ENCODE measurements around the gene RBCK1.
A peak's percentile ranks its signal among the peaks of the same experiment; 100 is the strongest.
"Not testable (repeated sequence)": the region's sequence is repeated elsewhere in the genome, so short reads cannot be mapped to it uniquely, and the experiment has no call there.

RBCK1 gene

DNA sequence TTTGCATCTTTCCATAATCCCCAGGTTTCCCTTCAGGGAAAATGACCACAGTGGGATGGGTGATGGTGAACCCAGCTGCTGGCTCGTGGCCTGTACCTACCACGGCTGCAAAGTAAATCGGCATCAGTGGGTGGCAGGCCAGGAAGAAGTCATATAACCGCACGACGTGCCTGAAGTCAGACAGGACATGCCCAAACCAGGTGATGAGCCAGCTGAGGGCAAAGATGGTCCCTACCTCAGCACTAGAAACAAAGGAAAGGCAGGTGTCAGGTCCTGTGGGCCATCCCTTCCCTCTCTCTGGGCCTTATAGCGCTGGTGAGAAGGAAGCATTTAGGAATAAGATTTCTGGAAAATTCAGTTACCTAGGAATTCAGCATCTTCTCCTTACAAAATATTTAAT, 32.0 kb downstream of the RBCK1 start:
- DNase-seq: no peak

DNA sequence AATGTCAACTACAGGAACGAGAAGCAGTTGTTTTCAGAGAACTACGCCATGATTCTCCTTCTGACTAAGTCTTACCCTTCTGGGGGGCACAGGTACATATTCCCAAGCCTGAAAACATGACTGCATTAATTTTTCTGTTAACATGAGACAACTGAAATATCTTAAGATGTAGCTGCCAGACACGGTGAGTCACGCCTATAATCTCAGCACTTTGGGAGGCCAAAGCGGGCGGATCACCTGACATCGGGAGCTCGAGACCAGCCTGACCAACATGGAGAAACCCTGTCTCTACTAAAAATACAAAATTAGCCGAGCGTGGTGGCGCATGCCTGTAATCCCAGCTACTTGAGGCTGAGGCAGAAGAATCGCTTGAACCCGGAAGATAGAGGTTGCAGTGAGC, 32.5 kb downstream of the RBCK1 start:
- DNase-seq: no peak

DNA sequence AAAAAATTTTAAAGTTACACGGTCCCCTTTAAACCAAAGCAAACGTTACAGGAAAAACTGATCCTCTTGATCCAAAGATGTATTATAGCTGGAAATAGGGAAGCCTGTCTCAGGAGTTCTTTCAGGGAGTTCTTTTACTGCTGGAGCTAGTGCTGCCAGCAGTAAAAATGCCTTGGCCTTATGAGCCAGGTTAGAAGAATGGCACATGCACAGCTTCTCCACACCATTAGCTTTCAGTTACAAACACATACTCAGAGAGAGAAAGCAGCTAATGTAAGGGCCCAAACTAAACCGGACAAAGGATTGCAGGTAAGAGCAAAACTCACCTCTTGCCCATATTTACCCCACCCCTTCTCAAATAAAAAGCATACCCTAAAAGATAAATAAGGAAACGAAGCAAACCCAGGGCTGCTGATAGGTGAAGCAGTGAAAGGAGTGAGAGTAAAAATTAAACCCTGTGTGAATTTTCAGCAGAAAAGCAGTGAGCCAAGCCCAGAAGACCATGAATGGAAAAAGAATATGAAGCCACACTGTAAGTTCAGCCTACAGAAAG, 35.2 kb downstream of the RBCK1 start:
- no peak for DNase-seq

DNA sequence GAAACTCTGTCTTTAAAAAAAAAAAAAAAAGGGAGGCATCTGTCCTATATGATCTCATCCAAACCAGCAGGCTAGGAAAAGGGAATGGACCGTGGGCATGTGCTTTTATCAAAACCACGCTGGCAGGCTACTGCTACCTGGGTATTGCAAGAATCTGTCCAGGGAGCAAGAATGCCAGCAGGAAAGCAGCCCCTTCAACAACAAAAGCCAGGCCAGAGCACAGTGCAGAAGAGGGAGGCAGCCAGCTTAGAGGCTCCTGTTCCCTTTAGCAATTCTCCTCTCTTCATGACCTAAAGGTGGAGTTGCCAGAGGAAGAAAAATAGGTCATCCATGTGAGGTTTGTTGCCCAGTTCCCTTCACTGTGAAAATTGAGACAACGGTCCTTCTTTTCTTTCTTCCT, 36.0 kb downstream of the RBCK1 start:
- no peak for DNase-seq

DNA sequence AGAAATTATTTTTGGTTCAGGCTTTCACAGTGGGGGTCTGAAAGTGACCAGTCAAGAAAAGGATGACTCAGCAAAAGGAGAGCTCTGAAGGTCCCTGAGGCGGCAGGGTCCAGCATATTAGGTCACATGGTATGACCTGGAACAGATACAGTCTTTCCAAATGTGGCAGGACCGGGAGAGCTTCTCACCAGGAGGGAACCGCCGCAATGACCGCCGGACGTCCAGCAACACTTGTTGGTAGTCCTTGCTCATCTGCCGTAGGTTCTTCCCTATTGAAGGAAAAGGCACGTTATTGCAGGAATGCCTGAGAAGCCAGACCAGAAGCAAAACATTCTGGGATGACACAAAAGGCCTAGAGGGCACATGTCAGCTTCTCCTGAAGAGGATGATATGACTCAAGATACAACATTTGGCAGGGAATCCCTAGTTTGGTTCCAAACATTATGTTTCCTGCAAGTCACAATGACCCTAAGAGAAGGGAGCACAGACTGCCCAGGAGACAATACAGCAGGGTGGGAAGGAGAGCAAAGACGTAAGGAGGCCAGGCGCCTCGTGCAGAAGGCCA, 36.8 kb downstream of the RBCK1 start:
- no peak for DNase-seq

DNA sequence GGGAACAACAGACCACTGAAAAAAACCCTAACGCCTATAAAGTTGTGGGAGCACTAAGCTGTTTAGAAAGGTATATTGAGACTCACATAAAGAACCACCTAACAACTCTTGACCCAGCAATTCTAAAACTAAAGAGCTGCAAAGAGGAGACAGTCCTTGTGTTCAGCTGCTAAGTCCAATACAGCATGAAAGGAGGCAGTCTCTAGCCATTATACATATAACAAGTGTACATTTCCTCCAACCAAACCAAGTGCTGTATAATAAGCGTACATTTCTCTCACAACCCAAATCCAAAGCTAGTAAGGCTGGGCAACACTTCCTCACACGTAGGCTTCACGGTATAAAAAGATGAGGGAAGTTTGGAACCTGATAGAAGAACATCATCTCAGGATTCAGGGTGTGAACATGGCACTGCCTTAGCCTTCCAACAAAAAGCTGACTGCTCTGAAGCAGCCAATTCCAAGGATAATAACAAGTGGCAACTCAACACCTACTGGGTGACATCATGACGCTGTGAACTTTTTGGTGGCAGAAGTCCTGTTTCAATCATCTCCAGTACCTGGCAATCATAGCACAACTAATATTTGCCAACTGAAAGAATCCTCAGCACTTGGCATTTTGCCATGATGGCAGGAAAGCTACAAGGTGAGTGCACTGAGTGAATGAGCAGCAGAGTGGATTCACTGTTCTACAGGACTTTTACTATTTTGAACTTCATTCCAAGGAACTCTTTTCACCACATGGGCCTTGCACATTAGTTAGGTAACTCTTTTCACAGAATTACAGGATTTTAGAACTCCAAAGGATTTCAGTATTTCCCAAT, 37.6 kb downstream of the RBCK1 start:
- DNase-seq: no peak

DNA sequence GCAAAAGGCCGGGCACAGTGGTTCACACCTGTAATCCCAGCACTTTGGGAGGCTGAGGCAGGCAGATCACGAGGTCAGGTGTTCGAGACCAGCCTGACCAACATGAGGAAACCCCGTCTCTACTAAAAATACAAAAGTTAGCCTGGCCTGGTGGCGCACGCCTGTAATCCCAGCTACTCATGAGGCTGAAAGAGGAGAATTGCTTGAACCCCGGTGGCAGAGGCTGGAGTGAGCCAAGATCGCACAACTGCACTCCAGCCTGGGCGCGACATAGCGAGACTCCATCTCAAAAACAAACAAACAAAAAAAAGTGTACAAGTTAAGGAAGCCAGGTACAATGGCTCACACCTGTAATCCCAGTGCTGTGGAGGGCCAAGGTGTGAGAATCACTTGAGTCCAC, 43.9 kb downstream of the RBCK1 start:
- DNase-seq: not testable (repeated sequence)

DNA sequence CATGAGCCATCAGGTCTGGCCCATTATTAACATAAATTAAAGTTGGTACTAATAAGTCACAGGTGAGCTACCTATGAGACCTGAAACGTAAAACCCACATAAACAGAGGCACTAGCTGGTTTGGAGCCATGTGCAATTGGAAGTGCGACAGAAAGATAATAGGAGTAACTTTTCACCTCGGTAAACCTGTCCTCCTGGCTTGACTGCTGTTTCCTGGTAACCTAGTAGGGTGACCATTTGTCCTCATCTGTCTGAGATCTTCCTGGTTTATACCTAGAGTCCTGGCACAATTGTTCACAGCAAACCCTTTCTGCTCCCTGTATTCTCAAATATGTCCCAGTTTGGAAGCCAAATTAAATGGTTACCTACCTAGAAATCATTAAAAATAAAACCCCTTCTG, 46.9 kb downstream of the RBCK1 start:
- DNase-seq: no peak

DNA sequence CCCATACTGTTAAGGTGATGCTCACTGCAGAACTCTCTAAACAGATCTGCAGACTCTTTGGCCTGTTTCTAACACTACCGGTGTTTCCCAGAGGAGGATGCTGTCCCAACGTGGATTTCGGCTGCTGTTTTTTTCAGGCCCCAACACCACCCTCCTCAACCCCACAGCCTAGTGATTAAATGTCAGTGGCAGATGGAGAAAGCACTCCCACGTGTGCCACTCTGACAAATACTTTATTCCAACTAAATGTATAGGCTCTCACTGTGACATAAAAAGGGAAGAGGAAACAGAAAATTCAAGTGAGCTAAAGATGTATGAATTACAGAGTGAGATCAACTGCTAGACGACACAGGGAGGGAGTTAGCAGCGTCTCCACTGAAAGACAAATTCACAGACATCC, 50.7 kb downstream of the RBCK1 start:
- DNase-seq: no peak

DNA sequence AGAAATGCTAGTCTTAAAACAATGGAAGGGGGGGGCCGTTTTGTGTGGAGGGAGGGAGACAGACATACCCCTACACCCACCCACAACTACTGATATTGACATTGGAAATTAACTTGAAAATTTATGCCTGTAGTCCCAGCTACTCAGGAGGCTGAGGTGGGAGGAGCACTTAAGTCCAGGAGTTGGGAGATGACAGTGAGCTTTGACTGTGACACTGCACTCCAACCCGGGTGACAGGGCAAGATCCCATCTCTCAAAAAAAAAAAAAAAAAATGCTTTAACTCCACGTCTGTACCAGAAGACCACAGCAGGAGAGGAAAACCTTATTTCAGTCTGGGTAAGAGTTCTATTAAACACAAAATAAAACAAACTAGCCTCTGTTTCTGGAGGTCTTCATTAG, 52.1 kb downstream of the RBCK1 start:
- DNase-seq: no peak

DNA sequence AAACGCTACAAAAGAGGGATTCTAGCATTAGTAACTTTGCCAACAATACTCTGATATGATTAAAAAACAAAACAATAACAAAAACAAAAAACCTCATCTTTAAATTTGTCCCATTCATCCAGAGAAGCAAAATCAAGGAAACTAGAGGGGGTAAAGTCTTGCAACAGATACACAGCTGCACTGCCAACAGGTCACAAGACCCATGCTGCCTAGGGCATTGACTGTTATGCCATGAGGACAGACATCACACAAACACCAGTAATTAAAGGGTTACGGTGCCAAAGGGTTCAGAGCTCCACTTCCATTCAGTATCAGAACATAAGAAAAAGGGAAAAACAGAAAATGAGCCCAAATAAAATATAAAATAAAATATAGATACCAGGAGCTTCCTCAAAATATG, 52.6 kb downstream of the RBCK1 start:
- DNase-seq: peak; percentile 50

DNA sequence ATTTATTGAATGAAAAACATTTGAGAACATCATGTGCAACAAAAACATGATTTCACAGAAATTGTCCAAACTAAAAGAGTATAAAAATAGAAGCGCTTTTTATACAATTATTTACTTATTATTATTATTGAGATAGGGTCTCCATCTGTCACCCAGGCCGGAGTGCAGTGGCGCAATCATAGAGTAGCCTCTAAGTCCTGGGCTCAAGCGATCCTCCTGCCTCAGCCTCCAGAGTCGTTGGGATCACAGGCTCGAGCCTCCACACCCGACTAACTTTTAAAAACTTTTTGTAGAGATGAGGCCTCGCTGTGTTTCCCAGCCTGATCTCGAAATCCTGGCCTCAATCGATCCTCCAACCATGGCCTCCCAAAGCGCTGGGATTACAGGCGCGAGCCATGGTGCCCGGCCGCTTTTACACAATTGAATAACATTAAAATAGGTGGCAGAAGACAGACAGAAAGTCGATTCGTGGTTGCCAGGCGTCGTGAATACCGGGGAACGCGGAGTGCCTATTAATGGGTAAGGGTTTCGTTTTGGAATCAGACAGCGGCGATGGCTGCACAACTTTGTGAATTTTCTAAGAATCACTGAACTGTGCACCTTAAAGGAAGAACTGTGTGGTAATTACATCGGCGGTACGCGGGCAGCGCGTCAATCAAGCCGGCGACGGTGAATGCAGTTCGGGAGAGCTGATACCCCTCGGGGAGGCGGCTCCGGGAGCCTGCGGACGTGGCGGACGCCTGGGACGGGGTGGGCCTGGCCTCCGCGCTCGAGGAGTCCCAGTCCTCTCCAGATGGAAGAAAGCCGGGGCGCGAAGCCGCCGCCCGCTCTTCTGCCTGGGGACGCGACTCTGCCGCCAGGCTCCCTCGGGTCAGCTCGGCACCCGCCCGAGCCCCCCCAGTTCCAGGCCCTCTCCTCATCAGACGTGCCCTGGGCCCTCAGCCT, 53.4 kb downstream of the RBCK1 start:
- DNase-seq: peak; percentile 5

DNA sequence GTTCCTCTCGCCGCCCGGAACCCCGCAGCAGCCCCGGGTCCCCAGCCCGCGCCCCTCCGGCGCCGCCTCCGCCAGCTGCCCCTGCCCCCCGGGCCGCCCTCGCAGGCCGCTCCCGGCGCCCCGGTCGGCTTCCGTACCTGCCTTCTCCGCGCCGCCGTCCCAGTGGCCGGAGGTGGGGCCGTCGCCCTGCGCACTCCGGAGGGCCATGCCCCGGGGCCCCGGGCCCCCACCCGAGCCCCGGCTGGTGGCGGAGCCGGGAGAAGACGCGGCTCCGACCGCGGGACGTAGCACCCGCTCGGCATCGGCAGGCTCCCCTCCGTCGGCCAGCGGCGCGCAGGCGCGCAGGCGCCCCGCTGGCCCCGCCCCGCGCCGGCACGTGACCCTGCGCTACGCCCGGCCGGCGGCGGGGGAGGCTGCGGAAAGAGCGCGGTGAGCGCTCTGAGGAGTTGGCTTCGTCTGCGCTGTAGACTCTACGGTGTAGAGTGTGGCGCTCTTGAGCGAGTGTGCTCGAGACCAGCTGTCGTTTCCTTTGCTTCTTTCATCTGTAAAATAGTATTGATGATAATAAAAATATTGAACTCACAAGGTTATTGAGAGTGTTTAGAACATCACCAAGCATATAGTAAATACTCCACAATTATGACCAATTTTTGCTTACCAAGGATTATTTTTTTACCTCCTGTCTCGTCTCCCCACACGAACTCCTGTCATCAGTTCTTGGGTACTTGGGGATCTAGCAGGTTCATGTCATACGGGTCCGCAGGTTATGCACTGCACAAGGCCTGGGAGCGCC, 54.3 kb downstream of the RBCK1 start, which contains the start of gene TBC1D20:
TSS of gene TBC1D20 (minus strand) at position 335 of the 793 bp plus-strand sequence. CDS start at position 207, 128 bp downstream.
- peak; percentile 63 for DNase-seq

DNA sequence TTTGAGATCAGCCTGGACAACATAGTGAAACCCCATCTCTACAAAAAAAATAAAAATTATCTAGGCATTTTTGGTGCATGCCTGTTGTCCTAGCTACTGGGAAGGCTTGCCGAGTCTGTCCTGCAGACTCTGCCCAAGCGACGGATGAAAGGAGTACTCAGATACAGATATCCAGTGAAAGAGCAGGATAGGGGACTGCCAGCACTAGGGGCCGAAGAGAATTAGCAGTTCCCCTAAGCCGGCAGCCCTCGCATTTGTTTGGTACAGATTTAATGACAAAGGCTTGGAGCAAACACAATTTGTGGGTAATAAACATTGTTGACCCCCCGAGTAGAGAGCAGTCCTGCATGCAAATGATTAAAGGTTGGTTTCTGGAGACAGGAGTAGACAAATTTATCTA, 59.7 kb downstream of the RBCK1 start:
- DNase-seq: no peak

DNA sequence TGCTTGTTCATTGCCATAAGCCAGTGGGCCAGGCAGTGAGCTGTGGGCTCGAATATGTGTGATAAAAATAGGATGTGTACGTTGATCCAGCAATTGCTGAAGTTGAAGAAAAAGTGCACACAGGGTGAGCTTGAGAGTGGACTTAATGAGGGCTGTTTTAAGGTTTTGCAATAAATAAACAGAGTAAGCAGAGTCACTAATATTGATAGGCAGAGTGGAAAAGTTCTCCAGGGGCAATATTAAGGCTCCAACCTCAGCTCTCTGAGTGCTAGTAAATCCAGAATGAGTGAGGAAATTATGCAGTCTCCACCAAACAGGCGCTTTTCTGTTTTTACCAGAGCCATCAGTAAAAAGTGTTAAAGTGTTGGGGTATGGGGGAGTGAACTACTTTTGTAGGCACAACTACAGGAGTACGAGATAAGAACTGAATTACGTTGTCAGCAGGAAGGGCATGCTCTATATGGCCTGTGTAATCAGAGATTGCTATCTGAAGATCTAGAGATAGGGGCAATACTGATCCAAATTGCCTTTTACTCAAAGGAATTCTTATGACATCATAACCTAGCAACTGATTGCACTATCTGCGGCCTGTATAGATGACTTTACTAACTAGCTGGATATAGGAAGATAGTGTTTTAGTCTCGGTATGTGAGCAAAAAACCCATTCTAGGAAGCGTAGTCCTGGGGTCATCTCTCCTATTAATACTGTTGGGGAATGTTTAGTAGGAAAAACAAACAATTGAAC, 61.8 kb downstream of the RBCK1 start:
- DNase-seq: peak; percentile 65

DNA sequence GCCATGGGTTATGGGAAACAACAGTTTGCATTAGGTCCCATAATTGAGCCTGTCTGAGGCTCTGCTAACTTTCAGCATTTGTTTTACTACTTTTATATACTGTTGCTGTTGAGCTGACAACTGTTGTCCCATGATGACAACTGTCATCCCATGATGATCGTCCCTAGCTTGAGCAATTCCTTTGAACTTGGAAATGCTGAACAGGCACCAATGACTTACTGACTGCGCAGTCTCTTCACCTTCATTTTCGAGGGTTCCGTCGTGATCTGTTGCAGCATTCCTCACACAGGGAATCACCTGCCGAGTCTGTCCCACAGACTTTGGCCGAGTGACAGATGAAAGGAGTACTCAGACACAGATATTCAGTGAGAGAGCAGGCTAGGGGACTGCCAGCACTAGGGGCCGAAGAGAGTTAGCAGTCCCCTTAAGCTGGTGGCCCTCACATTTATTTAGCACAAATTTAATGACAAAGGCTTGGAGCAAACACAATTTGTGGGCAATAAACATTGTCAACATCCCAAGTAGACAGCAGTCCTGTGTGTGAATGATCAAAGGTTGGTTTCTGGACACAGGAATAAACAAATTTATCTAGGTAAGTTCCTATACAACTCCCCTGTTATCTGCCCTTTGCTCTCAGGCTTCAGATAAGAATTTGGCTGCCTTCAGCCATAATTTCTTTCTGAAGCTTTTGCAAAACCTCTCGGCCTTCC, 64.2 kb downstream of the RBCK1 start:
- no peak for DNase-seq

DNA sequence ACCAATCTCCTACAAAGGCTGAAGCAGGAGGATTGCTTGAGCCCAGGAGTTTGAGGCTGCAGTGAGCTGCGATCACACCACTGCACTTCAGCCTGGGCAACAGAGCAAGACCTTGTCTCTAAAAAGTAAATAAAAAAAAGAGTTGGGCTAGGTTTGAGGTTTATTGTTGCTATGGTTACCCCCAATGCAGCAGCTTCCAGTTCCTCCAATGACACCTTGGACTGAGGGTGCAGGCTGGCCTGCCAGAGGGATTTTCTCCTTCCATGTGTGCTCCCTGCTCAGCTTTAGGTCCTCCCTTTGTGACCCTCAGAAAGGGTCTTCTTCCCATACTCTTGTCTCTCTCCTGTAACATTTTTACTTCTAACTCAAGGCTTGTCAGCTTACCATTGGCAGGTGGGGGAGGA, 64.8 kb downstream of the RBCK1 start:
- no peak for DNase-seq

DNA sequence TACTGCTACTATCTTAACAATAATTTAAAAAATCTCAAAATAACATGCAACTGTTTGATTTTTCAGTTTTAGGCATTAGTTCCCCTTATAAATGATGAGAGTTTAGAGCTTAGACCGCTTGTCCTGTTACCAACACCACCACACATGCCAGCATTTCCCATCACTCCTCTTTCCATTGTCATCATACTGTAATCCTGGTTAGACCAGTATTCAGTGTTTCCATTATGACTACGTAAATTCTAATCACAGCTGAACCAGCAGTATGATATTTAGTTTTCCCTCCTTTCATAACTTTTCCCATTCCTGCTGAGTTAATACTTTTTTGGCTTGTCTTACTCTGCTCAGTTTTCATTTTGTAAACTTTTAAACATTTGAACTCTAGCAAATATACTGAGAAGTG, 66.5 kb downstream of the RBCK1 start:
- DNase-seq: no peak

DNA sequence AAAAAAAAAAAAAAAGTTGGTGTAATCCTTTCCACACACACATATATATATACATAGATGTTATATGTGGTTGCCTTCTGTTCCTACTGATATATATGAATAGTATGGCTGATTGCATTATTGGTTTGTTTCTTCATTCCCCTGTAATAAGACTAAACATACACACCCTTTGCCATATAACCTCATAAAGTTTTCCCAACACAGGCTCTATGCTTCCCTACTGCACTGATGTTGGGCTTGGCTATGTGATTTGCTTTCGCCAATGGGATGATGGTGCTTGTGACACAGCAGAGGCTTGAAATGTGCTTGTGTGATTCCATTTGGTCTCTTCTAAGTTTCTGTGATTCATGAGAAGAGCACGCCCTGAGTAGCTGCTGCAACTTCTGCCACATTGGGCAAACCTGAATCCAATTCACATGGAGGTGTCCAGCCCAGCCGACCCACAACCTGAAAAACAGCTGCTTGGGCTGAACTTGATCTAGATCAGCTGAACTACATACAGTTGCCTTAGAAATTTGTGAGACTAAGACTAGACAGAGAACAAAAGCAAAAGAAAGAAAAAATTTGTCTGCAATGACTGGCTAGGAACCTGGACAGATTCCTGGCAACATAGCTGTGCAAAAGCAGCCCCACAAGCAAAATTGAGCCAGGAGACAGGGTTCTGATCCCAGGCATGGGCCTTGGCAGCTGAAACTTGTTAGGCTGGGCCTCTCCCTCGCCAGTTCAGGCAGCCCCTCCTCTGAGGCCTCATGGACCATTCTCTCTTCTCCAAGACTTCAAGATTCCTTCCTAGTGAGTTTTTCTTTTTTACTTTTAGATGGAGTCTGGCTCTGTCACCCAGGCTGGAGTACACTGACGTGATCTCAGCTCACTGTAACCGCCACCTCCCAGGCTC, 67.6 kb downstream of the RBCK1 start:
- DNase-seq: no peak
